Measurements from ENCODE around the gene NXPH1. TPM values are rescaled to one million over a fixed set of nuclear protein-coding genes. Genes with fewer than 3 reads are reported as not detected.

NXPH1 gene
- total RNA-seq, 1 donor from 2014 or later = not detected

- H3K9me3 Mint-ChIP-seq (ENCODE audit: low read depth) = peaks cover 6% of the 10 kb centered on the region
- no peak for TF ChIP-seq CTCF (IDR thresholded peaks at IDR 0.05)
- H3K4me3 Mint-ChIP-seq (ENCODE audit: unreplicated experiment) = no peak overlapping the region
- H3K4me1 Mint-ChIP-seq (ENCODE audit: low read depth) = peaks cover 18% of the 10 kb centered on the region
- peaks cover 2% of the 10 kb centered on the region for H3K36me3 Mint-ChIP-seq (ENCODE audit: low read depth)
- H3K27me3 Mint-ChIP-seq (ENCODE audit: low read depth) = peaks cover 69% of the 10 kb centered on the region
- no peak overlapping the region for H3K27ac Mint-ChIP-seq (ENCODE audit: unreplicated experiment)
- no peak for DNase-seq (ENCODE audit: low spot score)
Measured at GRCh38 chr7:8442051-8442813, 8.8 kb downstream of the NXPH1 start.

- Mint-ChIP-seq H3K4me3 (ENCODE audit: unreplicated experiment) (peak overlapping the region; percentile 61), H3K27ac (ENCODE audit: unreplicated experiment) (no peak overlapping the region), H3K36me3 (ENCODE audit: low read depth) (peaks cover 2% of the 10 kb centered on the region), H3K4me1 (ENCODE audit: low read depth) (peaks cover 18% of the 10 kb centered on the region), H3K9me3 (ENCODE audit: low read depth) (peaks cover 6% of the 10 kb centered on the region), H3K27me3 (ENCODE audit: low read depth) (peaks cover 63% of the 10 kb centered on the region)
- TF ChIP-seq CTCF (IDR thresholded peaks at IDR 0.05) = no peak
- peak; percentile 95 for DNase-seq (ENCODE audit: low spot score)
Measured at GRCh38 chr7:8442814-8443304, 9.4 kb downstream of the NXPH1 start.

GRCh38 chr7:8443576-8444467 is 10.4 kb downstream of the NXPH1 start:
- Mint-ChIP-seq H3K27ac (ENCODE audit: unreplicated experiment) (no peak overlapping the region), H3K4me1 (ENCODE audit: low read depth) (peaks cover 18% of the 10 kb centered on the region), H3K4me3 (ENCODE audit: unreplicated experiment) (no peak overlapping the region), H3K36me3 (ENCODE audit: low read depth) (peaks cover 2% of the 10 kb centered on the region), H3K9me3 (ENCODE audit: low read depth) (peaks cover 6% of the 10 kb centered on the region), H3K27me3 (ENCODE audit: low read depth) (peaks cover 57% of the 10 kb centered on the region)
- peak; percentile 24 for TF ChIP-seq CTCF (IDR thresholded peaks at IDR 0.05)
- no peak for DNase-seq (ENCODE audit: low spot score)

DNA sequence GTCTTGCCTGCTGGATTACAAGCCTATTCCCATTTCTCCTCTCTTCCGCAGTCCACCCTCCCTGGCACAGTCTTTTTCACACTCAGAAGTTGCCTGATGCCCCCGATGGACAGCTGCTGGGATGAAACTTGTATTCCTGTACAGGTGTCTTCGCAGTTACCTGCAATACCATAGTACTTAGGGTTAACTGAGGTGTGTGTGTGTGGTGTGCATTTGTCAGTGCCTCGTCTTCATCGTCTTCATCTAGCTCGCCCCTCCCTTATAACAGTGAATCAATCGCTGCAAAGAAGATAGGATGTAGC is 11.0 kb downstream of the NXPH1 start:
- H3K36me3 Mint-ChIP-seq (ENCODE audit: low read depth) = peaks cover 2% of the 10 kb centered on the region
- peaks cover 52% of the 10 kb centered on the region for H3K27me3 Mint-ChIP-seq (ENCODE audit: low read depth)
- peaks cover 6% of the 10 kb centered on the region for H3K9me3 Mint-ChIP-seq (ENCODE audit: low read depth)
- no peak for TF ChIP-seq CTCF (IDR thresholded peaks at IDR 0.05)
- peaks cover 18% of the 10 kb centered on the region for H3K4me1 Mint-ChIP-seq (ENCODE audit: low read depth)
- H3K4me3 Mint-ChIP-seq (ENCODE audit: unreplicated experiment) = no peak overlapping the region
- no peak overlapping the region for H3K27ac Mint-ChIP-seq (ENCODE audit: unreplicated experiment)
- no peak for DNase-seq (ENCODE audit: low spot score)

DNA sequence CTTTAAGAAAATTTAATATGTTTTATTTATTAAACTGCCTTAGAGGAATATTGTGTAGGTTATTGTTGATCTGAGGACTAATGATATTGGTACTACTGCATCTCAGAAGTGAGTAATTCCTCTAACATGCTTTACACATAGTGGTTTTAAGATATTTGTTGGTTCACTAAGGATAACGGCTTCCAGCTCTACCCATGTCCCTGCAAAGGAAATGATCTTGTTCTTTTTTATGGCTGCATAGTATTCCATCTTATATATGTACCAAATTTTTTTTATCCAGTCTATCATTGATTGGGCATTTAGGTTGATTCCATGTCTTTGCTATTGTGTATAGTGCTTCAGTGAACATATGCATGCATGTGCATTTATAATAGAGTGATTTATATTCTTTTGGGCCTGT is 20.1 kb downstream of the NXPH1 start:
- Mint-ChIP-seq H3K9me3 (ENCODE audit: low read depth) (peaks cover 4% of the 10 kb centered on the region), H3K4me3 (ENCODE audit: unreplicated experiment) (no peak overlapping the region), H3K27me3 (ENCODE audit: low read depth) (peaks cover 4% of the 10 kb centered on the region), H3K36me3 (ENCODE audit: low read depth) (no peaks in the 10 kb centered on the region), H3K27ac (ENCODE audit: unreplicated experiment) (no peak overlapping the region), H3K4me1 (ENCODE audit: low read depth) (no peaks in the 10 kb centered on the region)
- TF ChIP-seq CTCF (IDR thresholded peaks at IDR 0.05) = no peak
- DNase-seq (ENCODE audit: low spot score) = no peak

Measured in chondrocyte (in vitro differentiated cells).